IMR-90 (cell line): ENCODE measurements around the gene VASN.

Experiments
- BHLHE40 ChIP-seq: fragments of 150-350 bp; IDR thresholded peaks from 2 replicates; pipeline ENCODE4 v1.6.1; 2016; ENCODE audit warnings: mild to moderate bottlenecking, low read depth, low read length
- CEBPB ChIP-seq: IDR thresholded peaks from 2 replicates; pipeline ENCODE4 v1.6.1; 2012; ENCODE audit warnings: low read depth, low read length, improper control_type of control experiment
- FOS ChIP-seq: fragments of 150-350 bp; IDR thresholded peaks from 2 replicates; pipeline ENCODE4 v1.6.1; 2016; ENCODE audit warnings: low read depth, low read length
- MXI1 ChIP-seq: IDR thresholded peaks from 2 replicates; pipeline ENCODE4 v1.6.1; 2012; ENCODE audit warnings: low read depth, mild to moderate bottlenecking, low read length, moderate library complexity, borderline replicate concordance
- POLR2A ChIP-seq: IDR thresholded peaks from 2 replicates; pipeline ENCODE4 v1.6.1; 2012; ENCODE audit warnings: mild to moderate bottlenecking, low read depth, low read length
- RAD21 ChIP-seq: IDR thresholded peaks from 2 replicates; pipeline ENCODE4 v1.6.1; 2012; ENCODE audit warnings: low read length, improper control_type of control experiment
- RCOR1 ChIP-seq: IDR thresholded peaks from 2 replicates; pipeline ENCODE4 v1.6.1; 2012; ENCODE audit warnings: mild to moderate bottlenecking, low read length, improper control_type of control experiment; ENCODE audit not compliant: insufficient replicate concordance
- RFX5 ChIP-seq: IDR thresholded peaks from 2 replicates; pipeline ENCODE4 v1.8.0; 2012; ENCODE audit warnings: low read depth, mild to moderate bottlenecking, low read length, moderate library complexity
- SMC3 ChIP-seq: fragments of 150-350 bp; IDR thresholded peaks from 2 replicates; pipeline ENCODE4 v1.6.1; 2016; ENCODE audit warnings: low read depth, mild to moderate bottlenecking, antibody characterized with exemption, low read length, moderate library complexity
- TF ChIP-seq, protein P1 (sequence below): conservative IDR thresholded peaks from 2 replicates; pipeline ENCODE4 v1.5.1; 2012; ENCODE audit warnings: mild to moderate bottlenecking, low read depth, low read length, improper control_type of control experiment

DNA sequence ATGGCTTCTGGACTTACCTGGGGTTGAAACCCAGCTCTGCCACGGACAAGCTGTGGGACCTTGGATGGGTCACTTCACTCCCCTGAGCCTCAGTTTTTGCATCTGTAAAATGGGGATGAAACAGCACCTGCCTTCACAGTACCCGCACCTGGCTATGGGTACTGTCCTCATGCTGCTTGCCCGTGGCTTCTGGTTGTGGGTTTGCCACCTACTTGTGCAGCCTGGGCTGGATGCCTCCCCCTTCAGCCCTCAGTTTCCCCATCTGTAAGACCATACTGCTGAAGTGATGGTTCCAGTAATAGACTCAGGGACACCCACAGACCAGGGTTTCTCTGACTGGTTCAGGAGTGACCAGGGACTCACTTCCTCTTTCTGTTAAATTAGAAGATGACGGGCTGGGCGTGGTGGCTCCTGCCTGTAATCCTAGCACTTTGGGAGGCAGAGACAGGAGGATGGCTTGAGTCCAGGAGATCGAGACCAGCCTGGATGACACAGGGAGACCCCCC is 46.3 kb upstream of the VASN start:
- TF ChIP-seq, protein P1, sequence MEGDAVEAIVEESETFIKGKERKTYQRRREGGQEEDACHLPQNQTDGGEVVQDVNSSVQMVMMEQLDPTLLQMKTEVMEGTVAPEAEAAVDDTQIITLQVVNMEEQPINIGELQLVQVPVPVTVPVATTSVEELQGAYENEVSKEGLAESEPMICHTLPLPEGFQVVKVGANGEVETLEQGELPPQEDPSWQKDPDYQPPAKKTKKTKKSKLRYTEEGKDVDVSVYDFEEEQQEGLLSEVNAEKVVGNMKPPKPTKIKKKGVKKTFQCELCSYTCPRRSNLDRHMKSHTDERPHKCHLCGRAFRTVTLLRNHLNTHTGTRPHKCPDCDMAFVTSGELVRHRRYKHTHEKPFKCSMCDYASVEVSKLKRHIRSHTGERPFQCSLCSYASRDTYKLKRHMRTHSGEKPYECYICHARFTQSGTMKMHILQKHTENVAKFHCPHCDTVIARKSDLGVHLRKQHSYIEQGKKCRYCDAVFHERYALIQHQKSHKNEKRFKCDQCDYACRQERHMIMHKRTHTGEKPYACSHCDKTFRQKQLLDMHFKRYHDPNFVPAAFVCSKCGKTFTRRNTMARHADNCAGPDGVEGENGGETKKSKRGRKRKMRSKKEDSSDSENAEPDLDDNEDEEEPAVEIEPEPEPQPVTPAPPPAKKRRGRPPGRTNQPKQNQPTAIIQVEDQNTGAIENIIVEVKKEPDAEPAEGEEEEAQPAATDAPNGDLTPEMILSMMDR: no peak
- no peak for TF ChIP-seq FOS
- no peak for TF ChIP-seq RFX5
- TF ChIP-seq POLR2A: no peak
- TF ChIP-seq BHLHE40: no peak
- no peak for TF ChIP-seq RAD21
- TF ChIP-seq MXI1: no peak
- no peak for TF ChIP-seq RCOR1
- no peak for TF ChIP-seq CEBPB
- TF ChIP-seq SMC3: no peak
